ENCODE results near the gene FITM2.
"Not testable (repeated sequence)": the region's sequence is repeated elsewhere in the genome, so short reads cannot be mapped to it uniquely, and the experiment has no call there.

The FITM2 gene, protein sequence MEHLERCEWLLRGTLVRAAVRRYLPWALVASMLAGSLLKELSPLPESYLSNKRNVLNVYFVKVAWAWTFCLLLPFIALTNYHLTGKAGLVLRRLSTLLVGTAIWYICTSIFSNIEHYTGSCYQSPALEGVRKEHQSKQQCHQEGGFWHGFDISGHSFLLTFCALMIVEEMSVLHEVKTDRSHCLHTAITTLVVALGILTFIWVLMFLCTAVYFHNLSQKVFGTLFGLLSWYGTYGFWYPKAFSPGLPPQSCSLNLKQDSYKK

DNA sequence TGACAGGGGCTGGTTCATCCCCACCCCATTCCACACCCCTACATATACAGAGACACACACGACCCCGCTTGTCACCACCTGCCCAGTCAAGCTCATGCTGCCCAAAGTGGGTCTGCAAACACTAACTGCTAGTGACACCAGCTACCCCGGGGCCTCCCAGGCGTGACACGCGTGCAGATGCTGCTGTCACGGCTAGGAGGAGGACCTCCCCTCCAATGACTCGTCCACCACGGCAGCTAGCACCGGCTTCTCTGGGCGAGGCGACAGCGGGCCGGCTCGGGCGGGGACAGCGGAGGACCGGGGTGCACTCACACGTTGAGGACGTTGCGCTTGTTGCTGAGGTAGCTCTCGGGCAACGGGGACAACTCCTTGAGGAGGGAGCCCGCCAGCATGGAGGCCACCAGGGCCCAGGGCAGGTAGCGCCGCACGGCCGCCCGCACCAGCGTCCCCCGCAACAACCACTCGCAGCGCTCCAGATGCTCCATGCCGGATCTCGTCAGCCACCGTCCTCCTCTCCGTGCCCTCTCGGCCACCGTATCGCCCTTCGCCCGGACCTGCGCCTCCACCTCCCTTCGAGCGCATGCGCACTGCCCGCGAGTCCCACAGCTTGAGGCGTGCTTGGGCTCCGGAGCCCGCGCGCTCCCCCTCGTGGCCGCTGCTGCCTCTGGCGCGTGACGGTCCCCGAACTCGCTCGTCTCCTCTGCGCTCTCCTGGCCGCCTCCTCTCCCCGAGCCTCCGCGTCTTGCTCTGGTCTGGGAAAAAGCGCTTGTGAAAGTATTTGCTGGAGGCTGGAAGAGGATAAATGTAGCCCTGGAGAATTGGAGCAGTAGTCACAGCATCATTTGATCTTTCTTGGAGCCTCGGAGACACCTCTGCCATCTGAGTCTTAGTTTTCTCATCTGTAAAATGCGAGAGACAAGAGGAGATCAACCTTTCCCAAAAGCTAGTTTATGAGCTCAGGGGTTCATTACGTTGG lies at the start of gene FITM2:
FITM2 (minus strand) TSS at position 539 of the 976 bp plus-strand sequence; CDS start at position 485, 54 bp downstream.
- H3K4me3 ChIP-seq (ENCODE audit: low read length): peak within 1 kb of the TSS; percentile 74
- no peak for TF ChIP-seq ZNF274 (IDR thresholded peaks at IDR 0.05; ENCODE audit: low read depth, low read length)

DNA sequence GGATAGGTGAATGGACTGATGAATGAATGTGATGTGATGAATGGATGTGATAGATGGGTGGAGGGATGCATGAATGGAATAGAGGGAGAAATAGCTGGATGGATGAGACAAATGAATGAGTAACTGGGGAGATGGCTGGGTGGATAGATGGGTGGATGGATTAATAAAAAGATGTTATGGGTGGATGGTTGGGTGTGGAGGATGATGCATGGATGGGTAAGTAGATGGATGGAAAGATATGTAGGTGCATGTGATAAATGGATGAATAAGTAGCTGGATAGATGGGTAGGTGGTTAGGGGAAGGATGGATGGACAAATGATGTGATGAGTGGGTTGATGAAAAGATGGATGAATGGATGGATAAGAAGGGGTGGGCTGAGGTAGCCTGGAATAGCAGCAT lies 49.2 kb upstream of the FITM2 start:
- H3K4me3 ChIP-seq (ENCODE audit: low read length): no peak overlapping the region
- no peak for TF ChIP-seq ZNF274 (IDR thresholded peaks at IDR 0.05; ENCODE audit: low read depth, low read length)

GRCh38 chr20:44358776-44359175 lies 47.8 kb upstream of the FITM2 start:
- H3K4me3 ChIP-seq (ENCODE audit: low read length): no peak overlapping the region
- TF ChIP-seq ZNF274 (IDR thresholded peaks at IDR 0.05; ENCODE audit: low read depth, low read length): no peak

- H3K4me3 ChIP-seq (ENCODE audit: low read length): no peak overlapping the region
- TF ChIP-seq ZNF274 (IDR thresholded peaks at IDR 0.05; ENCODE audit: low read depth, low read length): no peak
These were observed 46.6 kb upstream of the FITM2 start for GRCh38 chr20:44357555-44358125.

DNA sequence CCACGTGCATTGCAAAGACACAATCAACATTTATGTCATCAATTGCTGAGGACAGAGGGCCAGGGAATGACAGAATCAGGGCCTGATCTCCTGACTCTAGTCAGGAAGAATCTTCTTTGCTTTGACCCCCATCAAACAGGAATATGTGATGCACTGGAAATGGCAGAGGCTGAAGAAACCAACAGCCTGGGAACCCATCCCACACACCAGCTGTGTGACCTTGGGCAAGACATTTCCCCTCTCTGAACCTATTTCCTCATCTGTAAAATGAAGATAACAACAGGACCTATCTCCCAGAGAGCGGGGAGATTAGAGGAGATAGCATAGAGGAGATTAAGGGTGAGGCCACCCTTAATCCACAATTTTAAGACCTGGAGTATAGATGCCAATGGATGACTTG lies 46.0 kb upstream of the FITM2 start:
- TF ChIP-seq ZNF274 (IDR thresholded peaks at IDR 0.05; ENCODE audit: low read depth, low read length): no peak
- H3K4me3 ChIP-seq (ENCODE audit: low read length): no peak overlapping the region

DNA sequence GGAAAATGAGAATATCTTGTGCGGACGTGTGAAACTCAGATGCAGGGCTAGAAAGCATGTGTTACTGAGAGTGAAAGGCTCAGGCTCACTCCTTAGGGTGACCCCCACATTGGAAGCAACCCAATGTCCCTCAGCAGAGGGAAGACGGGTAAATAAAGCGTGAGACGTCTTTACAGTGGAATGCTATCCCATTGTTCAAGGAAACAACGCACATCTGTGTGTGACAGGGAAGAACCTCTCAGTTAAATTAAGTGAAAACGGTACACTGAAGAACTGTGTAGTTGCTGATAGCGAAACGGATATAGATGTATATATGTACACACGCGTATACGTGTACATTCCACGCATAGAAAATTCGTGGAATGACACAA lies 45.3 kb upstream of the FITM2 start:
- no peak overlapping the region for H3K4me3 ChIP-seq (ENCODE audit: low read length)
- no peak for TF ChIP-seq ZNF274 (IDR thresholded peaks at IDR 0.05; ENCODE audit: low read depth, low read length)

DNA sequence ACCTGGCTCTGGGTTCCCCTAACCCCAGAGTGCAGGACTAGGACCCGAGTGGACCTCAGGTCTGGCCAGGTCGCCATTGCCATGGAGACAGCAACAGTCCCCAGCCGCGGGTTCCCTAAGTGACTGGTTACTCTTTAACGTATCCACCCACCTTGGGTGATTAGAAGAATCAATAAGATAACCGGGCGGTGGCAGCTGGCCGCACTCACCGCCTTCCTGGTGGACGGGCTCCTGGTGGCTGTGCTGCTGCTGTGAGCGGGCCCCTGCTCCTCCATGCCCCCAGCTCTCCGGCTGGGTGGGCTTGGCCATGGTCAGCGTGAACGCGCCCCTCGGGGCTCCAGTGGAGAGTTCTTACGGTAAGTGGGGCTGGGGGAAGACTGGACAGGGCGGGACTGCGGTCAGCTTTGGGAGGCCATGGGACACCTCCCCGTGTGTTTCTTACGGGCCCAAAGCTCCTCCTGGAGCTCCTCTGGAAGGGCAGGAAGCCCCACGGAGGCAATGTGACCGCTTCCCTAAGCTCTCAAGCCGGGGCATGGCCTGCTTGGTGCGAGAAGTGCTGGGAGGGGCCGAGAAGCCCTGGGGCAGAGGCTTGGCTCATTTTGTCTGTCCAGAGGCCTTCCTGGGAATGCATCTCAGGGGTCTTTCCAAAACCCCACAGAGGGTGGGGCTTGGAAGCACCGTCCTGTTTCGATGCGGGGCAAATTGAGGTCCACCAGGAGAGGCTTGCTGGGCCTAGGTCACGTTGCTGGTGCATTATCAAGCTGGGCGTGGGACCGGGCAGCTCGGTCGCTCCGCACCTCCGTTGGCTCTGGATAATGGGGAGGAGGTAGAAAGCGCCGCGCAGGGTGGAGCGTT lies 44.7 kb upstream of the FITM2 start, which contains the start of gene HNF4A:
HNF4A (plus strand) TSS at position 202 of the 855 bp plus-strand sequence; CDS start at position 308, 106 bp downstream.
- no peak for TF ChIP-seq ZNF274 (IDR thresholded peaks at IDR 0.05; ENCODE audit: low read depth, low read length)
- no peak within 1 kb of the TSS for H3K4me3 ChIP-seq (ENCODE audit: low read length)

- TF ChIP-seq ZNF274 (IDR thresholded peaks at IDR 0.05; ENCODE audit: low read depth, low read length): no peak
- no peak overlapping the region for H3K4me3 ChIP-seq (ENCODE audit: low read length)
These were observed 44.0 kb upstream of the FITM2 start for GRCh38 chr20:44354979-44355497.

DNA sequence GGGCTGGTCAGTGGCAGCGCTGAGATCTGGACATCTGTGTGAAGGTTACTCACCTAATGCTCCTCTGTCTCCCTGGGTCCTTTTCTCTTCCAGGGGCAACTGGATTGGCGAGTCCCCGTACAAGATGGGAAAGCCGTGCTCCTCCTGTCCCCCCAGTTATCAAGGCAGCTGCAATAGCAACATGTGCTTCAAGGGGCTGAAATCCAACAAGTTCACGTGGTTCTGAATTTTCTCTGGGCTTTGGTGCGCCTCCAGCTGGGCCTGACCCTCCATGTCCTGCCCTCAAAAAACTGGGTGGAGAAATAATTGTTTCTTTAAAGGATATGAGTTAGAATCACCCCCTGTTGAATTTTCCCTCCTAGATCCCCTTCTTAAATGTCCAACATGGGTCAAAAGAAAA lies 39.6 kb upstream of the FITM2 start:
- TF ChIP-seq ZNF274 (IDR thresholded peaks at IDR 0.05; ENCODE audit: low read depth, low read length): no peak
- H3K4me3 ChIP-seq (ENCODE audit: low read length): no peak overlapping the region

- no peak overlapping the region for H3K4me3 ChIP-seq (ENCODE audit: low read length)
- no peak for TF ChIP-seq ZNF274 (IDR thresholded peaks at IDR 0.05; ENCODE audit: low read depth, low read length)
These were observed 38.3 kb upstream of the FITM2 start for GRCh38 chr20:44349349-44349748.

DNA sequence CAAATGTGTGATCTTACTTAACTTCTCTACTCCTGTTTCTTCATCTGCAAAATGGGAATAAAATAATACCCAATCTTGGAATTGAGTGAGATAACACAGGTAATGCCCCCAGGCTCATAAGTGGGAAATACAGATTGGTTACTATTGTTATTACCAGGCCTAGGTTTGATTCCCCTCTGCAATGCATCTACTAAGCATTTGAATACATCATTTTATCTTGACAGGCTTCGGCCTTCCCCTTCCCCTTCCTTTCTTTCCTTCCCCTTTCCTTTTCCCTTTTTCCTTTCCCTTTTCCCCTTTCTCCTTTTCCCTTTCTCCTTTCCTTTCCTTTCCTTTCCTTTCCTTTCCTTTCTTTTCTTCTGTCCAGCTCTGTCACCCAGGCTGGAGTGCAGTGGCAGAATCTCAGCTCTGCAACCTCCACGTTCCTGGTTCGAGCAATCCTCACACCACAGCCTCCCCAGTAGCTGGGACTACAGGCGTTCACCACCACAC lies 37.2 kb upstream of the FITM2 start:
- H3K4me3 ChIP-seq (ENCODE audit: low read length): no peak overlapping the region
- no peak for TF ChIP-seq ZNF274 (IDR thresholded peaks at IDR 0.05; ENCODE audit: low read depth, low read length)

DNA sequence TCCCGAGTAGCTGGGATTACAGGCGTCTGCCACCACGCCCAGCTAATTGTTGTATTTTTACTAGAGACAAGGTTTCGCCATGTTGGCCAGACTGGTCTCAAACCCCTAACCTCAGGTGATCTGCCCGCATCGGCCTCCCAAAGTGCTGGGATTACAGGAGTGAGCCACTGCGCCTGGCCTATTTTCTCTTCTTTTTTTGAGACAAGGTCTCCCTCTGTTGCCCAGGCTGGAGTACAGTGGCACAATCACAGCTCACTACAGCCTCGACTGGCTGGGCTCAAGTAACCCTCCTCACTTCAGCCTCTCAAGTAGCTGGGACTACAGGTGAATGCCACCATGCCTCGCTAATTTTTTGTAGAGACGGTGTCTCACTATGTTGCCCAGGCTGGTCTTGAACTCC lies 34.9 kb upstream of the FITM2 start:
- not testable (repeated sequence) for H3K4me3 ChIP-seq (ENCODE audit: low read length)

DNA sequence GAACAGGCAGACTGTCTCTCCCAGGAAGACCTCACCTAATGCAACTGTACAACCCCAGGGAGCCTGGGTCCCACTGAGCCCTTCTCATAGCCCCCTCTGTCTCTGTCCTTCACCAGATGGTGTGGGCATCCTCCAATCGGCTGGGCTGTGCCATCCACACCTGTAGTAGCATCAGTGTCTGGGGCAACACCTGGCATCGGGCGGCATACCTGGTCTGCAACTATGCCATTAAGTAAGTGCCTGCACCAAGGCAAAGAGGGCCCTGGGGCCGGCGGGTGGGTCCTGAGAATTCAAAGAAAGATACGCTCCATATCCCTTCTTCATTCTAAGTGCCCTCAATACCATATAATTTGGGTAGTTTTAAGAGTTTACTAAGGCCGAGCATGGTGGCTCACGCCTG lies 34.1 kb upstream of the FITM2 start:
- no peak overlapping the region for H3K4me3 ChIP-seq (ENCODE audit: low read length)
- TF ChIP-seq ZNF274 (IDR thresholded peaks at IDR 0.05; ENCODE audit: low read depth, low read length): no peak
